Measurements from ENCODE around the gene RHOD. TPM values are rescaled to one million over a fixed set of nuclear protein-coding genes. Genes with fewer than 3 reads are reported as not detected.
A peak's percentile ranks its signal among the peaks of the same experiment; 100 is the strongest.

RHOD gene
- polyA plus RNA-seq, 1 donor = 8.0 TPM

DNA sequence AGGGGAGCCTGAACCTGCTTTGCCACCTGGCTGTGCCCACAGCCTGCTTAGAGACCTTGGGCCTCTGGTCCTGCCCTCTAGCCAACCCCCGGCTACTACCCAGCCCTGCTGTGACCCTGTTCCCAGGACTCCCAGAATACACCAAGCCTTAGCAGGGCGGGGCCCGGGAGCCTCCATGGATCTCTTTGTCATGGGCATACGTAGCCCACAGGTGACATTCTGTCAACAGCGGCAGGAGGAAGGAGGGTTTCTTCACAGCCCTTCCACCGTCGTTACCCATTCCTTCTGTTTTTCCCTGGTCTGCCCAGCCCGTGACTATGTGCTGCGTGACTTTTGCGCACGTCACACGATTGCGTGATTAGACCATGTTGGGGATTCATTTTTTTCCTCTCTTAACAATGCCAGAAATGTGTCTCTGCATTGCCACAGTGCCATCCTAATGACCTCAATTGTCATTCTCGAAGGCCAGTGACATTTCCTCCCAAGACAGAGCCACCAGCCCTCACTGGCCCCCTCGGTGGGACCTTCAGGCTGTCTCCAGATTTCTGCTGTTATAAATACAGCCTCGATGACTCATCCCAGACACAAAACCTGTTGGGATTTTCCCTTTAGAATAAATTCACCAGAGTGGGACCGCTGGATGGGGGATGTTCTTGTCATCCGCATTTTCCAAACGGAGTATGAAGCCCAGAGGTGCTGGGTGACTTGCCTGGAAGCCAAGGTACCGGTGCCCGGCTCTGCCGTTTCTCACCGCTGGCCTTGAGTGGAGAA, 24.7 kb upstream of the RHOD start:
- DNase-seq = no peak

GRCh38 chr11:67032830-67033551, 23.7 kb upstream of the RHOD start:
- DNase-seq = no peak

DNA sequence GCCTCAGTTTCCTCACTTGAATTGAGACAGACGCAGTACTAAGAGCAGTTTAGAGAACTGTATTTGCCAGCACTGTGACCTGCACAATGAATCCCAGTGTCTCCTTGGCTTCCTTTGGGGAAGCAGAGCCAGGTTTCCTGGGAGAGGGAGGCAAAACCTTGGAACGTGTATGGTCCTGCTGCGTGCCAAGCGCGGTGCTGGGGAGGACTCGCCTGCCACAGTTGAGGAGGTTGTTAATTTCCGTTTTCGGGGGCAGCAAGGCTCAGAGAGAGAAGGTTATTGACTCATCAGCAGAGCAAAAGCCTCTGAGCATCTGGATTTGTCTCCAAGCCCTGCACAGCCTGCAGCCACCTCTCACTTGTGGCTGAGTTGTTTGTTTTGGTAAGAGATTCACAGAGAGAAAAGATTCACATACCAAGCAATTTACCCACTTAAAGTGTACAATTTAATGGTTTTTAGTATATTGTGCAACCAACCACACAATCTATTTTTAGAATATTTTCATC, 22.9 kb upstream of the RHOD start:
- no peak for DNase-seq

DNA sequence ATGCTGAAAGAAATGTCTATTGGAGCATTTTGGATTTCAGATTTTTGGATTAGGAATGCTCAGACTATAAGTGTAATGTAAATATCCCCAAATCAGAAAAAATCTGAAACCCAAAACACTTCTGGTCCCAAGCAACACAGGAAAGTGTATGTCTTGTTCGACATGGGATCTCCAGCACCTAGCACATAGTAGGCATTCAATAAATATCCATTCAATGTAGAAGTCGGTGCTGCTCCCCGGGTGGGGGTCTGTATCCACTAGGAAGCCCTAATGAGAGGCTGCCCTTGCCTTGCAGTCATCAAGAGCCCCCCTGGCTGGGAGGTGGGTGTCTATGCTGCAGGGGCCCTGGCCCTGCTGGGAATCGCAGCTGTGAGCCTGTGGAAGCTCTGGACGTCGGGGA, 22.3 kb upstream of the RHOD start:
- DNase-seq = no peak

- no peak for DNase-seq
Observed at GRCh38 chr11:67040147-67040546, 16.5 kb upstream of the RHOD start.

DNA sequence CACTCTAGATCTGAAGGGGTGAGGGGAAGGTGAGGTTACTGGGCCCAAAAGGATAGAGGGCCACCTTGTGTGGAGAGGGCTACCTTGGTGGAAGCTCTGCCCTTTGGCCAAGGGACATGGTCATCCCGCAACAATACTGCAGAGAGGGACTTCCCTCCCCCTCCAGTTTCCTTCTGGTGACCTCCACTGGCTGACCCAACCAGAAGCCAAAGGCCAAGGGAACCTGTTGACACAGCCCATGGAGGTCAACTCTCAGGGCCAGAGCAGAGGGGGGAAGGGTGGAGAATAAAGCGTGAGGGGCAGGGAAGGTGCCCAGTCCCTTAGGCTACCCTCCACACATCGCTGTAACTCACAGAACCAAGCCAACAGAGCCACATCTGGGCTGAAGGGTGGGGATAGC, 15.0 kb upstream of the RHOD start:
- DNase-seq = no peak

- no peak for DNase-seq
Observed at GRCh38 chr11:67043572-67044349, 12.9 kb upstream of the RHOD start.

DNA sequence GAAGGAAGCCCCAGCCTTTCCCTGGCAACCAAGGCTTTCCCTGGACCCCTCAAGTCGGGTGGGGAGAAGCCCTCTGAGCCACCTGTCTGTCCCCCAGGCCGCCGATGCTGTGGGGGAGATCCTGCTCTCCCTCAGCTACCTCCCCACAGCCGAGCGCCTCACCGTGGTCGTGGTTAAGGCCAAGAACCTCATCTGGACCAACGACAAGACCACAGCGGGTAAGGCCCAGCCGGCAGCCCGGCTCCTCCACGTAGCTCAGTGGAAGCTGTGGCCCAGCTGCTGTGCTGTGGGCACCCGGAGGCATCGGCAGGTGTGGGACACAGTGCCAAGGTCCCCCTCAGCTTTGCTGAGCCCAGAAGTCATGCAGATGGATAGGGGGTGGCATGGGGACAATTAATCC, 12.2 kb upstream of the RHOD start:
- no peak for DNase-seq

GRCh38 chr11:67045314-67045713, 11.3 kb upstream of the RHOD start:
- no peak for DNase-seq

DNA sequence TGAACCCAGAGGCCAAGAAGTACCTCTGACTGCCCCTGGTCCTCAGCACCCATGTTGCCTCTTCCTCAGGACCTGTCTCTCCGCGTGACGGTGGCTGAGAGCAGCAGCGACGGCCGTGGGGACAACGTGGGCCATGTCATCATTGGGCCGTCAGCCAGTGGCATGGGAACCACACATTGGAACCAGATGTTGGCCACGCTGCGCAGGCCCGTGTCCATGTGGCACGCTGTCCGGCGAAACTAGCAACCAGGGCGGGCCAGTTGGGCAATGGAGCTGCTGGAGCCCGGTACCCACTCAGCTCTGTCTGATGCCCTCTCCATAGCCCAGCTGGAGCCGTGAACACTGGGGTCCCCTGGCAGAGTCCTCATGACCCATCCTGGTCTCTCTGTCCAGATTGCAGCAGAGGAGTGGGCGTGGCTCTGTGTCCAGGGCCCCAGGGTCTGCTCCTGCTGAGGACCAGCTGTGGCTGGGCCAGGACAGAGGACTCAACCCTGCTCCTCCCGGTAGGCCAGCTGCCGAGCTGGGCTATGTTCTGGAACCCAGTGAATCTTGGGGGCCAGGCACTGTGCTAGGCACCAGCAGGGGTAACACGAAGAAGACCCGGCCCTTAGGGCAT, 8.0 kb upstream of the RHOD start:
- DNase-seq = no peak

GRCh38 chr11:67050139-67050538, 6.5 kb upstream of the RHOD start:
- no peak for DNase-seq

GRCh38 chr11:67051180-67051893, 5.3 kb upstream of the RHOD start:
- DNase-seq = no peak

DNA sequence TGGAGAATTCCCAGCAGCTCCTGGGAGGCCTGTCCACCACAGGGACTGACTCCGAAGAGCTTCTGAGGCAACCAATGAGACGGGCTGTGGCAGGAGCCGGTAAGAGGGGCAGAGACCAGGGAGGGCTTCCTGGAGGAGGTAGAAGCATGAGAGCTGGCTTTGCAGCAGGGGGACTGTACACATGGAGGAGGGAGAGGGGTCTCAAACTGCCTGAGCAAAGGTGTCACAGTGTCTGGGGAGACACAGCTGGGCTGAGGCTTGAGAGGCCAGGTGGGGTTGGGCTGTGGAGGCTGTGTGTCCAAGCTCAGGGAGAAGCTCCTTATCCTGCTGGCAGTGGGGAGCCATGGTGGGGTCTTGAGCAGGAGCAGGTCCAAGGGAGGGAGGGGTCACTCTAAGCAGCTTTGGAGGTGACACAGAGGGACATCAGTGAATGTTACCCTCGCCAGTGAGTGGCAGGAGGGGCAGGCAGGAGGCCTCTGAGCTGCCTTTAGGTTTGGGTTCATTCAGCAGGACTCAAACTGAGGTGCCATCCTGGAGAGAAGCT, 4.6 kb upstream of the RHOD start:
- DNase-seq = no peak

GRCh38 chr11:67052891-67053290, 3.8 kb upstream of the RHOD start:
- no peak for DNase-seq

DNA sequence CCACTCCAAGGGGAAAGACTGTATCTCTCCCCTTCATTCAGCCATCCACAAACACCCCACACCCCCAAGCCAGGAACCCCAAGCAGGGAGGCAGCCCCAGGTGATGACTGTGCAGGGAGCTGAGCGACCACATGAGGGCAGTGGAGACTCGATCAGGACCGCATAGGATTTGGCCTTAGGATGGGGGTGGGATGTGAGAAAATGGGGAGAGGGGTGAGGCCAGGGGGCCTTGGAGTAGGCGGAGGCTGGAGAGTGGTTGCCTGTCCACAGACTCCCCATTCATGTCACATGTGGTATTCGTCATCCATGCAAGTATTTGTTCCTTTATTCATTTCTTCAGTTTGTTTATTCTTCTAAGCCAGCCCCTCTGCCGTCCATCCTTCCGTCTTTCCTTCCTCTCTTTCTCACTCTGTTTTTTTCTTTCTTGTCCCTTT, 2.7 kb upstream of the RHOD start:
- no peak for DNase-seq

DNA sequence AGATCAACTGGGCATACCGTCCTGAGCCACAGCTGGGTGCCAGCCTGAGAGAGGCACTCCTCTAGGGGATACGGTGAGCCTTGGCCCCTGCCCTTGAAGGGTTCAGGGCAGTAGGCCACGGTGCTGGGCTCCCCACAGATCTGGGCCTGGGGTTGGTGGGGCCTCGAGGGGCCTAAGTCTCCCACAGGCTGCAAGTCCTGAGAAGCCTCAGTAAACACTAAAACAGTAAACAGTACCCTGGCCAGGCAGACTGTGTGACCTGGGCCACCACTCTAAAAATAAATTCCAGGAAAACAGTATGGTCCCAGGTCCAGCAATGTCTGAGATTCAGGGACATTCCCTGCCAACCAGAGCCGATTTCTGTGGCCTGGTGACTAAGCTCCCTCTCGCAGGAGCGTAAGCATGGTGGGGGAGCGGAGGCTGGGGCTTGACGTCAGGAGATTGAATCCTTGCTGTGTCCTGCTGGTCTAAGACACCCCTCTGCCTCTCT, 2.3 kb upstream of the RHOD start:
- DNase-seq = no peak

- DNase-seq = no peak
Observed at GRCh38 chr11:67054836-67055523, 1.7 kb upstream of the RHOD start.

DNA sequence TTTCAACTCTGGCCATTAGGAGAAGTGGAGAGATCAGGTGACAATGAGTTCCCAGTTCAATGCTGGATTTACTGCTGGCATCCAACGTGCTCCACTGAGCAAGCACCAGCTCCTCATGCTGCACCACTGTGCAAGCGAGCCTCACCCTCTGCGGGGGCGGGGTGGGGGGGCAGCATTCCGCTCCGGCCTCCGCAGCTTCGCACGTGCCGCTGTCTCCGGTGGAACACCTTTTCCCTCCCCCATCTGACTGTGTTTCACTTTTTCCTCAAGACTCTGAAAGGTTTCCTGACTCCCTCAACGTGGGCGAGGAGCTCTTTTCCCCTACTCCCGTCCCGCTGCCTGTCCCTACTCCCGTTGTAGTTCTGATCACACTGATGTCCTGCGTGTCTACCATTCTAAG, 835 bp upstream of the RHOD start:
- peak; percentile 68 for DNase-seq

- DNase-seq = no peak
Observed at GRCh38 chr11:67057205-67057672, 592 bp downstream of the RHOD start.

DNA sequence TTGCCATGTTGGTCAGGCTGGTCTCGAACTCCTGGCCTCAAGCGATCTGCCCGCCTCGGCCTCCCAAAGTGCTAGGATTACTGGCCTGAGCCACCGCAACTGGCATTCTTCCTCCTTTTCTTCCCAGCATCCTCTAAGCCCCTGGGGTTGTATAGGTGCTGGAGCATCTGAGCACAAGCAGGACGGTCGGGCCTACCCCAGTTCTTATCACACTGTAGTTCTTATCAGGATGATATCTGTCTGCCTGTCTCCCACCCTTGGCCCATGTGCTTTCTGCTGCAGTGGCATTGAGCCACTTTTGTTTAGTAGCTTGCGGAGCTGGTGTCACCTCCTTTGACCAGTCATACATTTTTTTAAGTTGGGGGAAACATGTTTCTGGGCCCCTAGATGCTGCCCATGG, 1.9 kb downstream of the RHOD start:
- DNase-seq = no peak
